GM10266 (cell line): Measurements from ENCODE around the gene ALS2.

Experiments
- DNase-seq: peaks from one replicate; pipeline ENCODE4 v3.0.0; 2012; ENCODE audit errors: extremely low spot score
- TF ChIP-seq, protein P1 (sequence below): IDR thresholded peaks from 2 replicates; pipeline ENCODE4 v1.5.1; 2012; ENCODE audit warnings: mild to moderate bottlenecking, low read depth; ENCODE audit not compliant: control insufficient read depth, insufficient read depth; ENCODE audit errors: missing control alignments

ALS2 gene

DNA sequence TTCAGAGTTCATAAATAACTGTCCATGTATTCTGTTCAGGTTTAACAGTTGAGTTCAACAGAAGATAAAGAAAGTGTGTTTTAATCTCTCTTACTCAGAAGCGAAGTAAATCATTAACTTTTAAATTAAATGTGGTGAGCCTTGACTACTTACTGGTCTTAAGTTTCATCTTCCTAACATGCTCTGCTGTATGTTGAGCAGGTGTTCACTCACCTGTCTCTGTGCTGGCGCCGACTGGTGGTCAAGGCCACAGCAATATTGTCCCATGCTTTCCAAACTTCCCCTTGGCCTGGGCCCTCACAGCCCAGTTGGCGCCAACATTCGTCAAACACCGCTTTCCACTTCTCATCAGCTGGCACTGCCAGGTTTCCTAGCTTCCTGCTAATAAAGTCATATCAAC lies 65.3 kb downstream of the ALS2 start:
- no peak for DNase-seq
- TF ChIP-seq, protein P1, sequence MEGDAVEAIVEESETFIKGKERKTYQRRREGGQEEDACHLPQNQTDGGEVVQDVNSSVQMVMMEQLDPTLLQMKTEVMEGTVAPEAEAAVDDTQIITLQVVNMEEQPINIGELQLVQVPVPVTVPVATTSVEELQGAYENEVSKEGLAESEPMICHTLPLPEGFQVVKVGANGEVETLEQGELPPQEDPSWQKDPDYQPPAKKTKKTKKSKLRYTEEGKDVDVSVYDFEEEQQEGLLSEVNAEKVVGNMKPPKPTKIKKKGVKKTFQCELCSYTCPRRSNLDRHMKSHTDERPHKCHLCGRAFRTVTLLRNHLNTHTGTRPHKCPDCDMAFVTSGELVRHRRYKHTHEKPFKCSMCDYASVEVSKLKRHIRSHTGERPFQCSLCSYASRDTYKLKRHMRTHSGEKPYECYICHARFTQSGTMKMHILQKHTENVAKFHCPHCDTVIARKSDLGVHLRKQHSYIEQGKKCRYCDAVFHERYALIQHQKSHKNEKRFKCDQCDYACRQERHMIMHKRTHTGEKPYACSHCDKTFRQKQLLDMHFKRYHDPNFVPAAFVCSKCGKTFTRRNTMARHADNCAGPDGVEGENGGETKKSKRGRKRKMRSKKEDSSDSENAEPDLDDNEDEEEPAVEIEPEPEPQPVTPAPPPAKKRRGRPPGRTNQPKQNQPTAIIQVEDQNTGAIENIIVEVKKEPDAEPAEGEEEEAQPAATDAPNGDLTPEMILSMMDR = no peak

DNA sequence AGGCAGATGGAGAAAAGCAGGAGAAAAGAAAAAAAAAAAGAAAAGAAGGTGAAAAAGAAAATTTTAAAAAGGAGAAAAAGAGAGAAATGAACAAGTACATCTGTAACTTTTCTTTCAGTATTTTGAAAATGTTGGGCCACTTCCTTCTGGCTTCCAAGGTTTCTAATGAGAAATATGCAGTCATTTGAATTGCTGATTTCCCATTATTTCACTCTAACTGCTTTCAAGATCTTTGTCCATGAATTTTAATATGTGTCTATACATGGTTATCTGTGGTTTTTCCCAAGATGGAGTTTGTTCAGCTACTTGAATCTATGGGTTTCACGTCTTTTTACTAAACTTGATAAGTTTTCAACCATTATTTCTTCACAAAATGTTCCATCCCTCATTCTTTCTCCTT lies 68.0 kb downstream of the ALS2 start:
- DNase-seq = no peak
- TF ChIP-seq, protein P1 = no peak

DNA sequence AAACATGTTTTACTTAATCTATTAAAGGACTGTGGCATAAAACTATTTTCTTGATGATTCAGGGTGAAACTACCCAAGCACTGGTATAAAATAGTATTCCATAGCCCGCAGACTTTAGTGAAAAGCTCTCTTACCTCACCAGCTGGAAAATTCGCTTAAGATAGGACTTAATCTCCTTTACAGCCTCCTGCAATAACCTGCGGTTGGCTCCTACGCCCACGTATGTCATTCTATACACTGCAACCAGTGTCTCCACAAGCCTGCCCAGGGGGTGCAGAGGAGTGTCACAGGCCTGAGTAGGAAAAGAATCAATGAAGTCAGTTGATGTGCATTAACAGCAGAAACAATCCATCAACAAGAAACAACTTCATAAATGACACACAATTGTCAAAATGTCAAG lies 71.0 kb downstream of the ALS2 start:
- TF ChIP-seq, protein P1 = no peak
- DNase-seq = no peak

DNA sequence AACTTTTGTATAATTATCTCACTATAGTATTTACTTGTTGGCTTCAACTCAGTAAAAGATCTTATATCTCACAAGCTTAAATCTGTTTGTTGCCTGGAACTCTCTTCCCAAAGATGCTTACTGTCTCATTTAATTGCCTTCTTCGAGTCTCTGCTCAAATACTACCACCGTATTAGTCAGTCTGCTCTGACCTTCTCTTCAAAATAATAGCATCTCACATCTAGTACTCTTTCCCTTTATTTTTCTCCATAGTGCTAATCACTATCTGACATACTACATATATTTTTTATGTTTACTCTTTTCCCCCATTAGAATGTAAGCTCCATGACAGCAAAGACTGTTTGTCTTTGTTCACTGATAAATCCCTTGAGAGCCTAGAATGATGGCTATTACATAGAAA lies 71.7 kb downstream of the ALS2 start:
- no peak for DNase-seq
- TF ChIP-seq, protein P1 = no peak

DNA sequence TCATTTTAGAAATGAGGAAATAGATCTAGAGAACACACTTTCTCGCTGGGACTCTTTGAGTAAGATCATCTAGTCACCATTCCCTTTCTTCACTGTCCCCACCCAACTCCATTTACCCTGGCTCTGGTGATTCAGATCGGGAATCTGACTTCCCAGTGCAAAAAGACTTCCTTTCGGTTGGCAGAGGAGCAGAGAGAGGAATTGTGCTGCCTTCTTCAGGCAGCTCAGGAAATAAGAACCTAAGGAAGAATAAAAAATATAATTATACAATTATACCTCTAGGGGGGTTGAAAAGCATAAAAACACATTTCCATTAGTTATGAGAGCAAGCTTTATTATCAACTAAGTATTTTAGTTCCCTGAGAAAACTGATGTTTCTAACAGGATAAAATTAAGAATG lies 73.0 kb downstream of the ALS2 start:
- DNase-seq = no peak
- TF ChIP-seq, protein P1 = no peak

DNA sequence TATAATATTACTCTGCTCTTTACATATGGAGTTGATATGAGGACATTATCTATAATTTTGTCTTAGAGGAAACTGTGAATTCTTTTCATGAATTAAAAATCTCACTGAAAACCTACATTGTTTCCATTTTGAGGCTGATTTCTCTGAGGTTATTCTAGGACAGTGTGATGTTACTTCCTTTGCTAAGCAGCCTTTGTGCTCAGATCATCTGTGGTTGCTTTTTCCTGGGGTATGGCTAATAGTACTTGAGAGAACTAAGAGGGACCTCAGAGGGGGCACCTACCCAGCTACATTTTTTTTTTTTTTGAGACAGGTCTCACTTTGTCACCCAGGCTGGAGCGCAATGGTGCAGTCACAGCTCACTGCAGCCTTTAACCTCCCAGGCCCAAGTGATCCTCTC lies 73.6 kb downstream of the ALS2 start:
- TF ChIP-seq, protein P1 = no peak
- no peak for DNase-seq

DNA sequence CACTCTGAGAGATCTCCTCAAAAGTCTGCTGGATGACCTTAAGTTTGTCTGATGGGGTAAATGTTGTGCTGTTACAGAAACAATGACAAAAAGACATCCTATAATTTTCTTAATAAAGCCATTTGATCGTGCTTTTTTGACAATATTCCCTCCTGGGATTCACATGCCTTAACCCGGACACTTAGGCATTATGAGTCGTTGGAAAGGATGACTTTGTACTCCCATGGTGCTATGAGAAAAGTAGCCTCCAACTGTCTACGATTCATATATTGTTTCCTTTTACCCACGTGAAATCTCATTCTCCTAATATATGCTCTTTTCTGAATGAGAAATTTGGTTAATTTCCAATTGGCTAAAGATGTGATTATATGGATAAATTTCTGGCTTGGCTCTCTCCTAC lies 76.2 kb downstream of the ALS2 start:
- TF ChIP-seq, protein P1 = no peak
- no peak for DNase-seq

GRCh38 chr2:201701646-201702045 lies 79.1 kb downstream of the ALS2 start:
- TF ChIP-seq, protein P1 = no peak
- no peak for DNase-seq
